NB4 (cell line): ENCODE results near the gene GSC2.

Experiments
- DNase-seq: peaks from one replicate; pipeline ENCODE4 v3.0.0; 2010; ENCODE audit warnings: low read depth
- H3K4me3 ChIP-seq: one replicate; pipeline ENCODE4 v1.5.1; 2011; ENCODE audit warnings: mild to moderate bottlenecking, low read depth, low read length, moderate library complexity
- CTCF ChIP-seq: IDR thresholded peaks from one replicate; pipeline ENCODE4 v1.5.1; 2012; ENCODE audit warnings: low read depth, low read length
- MYC ChIP-seq: IDR thresholded peaks from 2 replicates; pipeline ENCODE4 v1.6.1; 2011; ENCODE audit warnings: low read depth, low read length
- POLR2A ChIP-seq: IDR thresholded peaks from 2 replicates; pipeline ENCODE4 v1.6.1; 2011; ENCODE audit warnings: mild to moderate bottlenecking; ENCODE audit not compliant: insufficient read length; ENCODE audit errors: extremely low read depth
- TF ChIP-seq, protein P1 (sequence below): IDR thresholded peaks from 2 replicates; pipeline ENCODE4 v1.6.1; 2011; ENCODE audit warnings: low read depth, low read length

The GSC2 gene

GRCh38 chr22:19175602-19176174 is 25.6 kb upstream of the GSC2 start:
- TF ChIP-seq, protein P1, sequence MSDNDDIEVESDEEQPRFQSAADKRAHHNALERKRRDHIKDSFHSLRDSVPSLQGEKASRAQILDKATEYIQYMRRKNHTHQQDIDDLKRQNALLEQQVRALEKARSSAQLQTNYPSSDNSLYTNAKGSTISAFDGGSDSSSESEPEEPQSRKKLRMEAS: no peak
- no peak for TF ChIP-seq POLR2A
- no peak for TF ChIP-seq CTCF
- no peak for TF ChIP-seq MYC
- no peak overlapping the region for H3K4me3 ChIP-seq
- peak; percentile 27 for DNase-seq

GRCh38 chr22:19175026-19175601 is 25.0 kb upstream of the GSC2 start:
- TF ChIP-seq CTCF: no peak
- TF ChIP-seq POLR2A: no peak
- no peak for TF ChIP-seq MYC
- TF ChIP-seq, protein P1: no peak
- H3K4me3 ChIP-seq: no peak overlapping the region
- no peak for DNase-seq

GRCh38 chr22:19174106-19175025 is 24.3 kb upstream of the GSC2 start:
- peak; percentile 56 for DNase-seq
- no peak overlapping the region for H3K4me3 ChIP-seq
- TF ChIP-seq POLR2A (no peak), CTCF (no peak), MYC (no peak)
- TF ChIP-seq, protein P1: no peak

GRCh38 chr22:19173047-19174035 is 23.2 kb upstream of the GSC2 start:
- TF ChIP-seq MYC: no peak
- DNase-seq: no peak
- H3K4me3 ChIP-seq: peak overlapping the region; percentile 84

GRCh38 chr22:19172213-19173046 is 22.3 kb upstream of the GSC2 start:
- DNase-seq: no peak
- TF ChIP-seq, protein P1: no peak
- TF ChIP-seq MYC (no peak), POLR2A (no peak), CTCF (no peak)
- peak overlapping the region; percentile 84 for H3K4me3 ChIP-seq
